GM23338 (cell line): ENCODE measurements around the gene CENPI. TPM values are rescaled to one million over a fixed set of nuclear protein-coding genes. Genes with fewer than 3 reads are reported as not detected.
A peak's percentile ranks its signal among the peaks of the same experiment; 100 is the strongest.

Experiments used
- ATAC-seq: fragments of 200-7000 bp; cut with Tn5 transposase; 3 replicates; pipeline ENCODE4 v1.9.1; 2020
- DNase-seq: peaks from one replicate; pipeline ENCODE4 v3.0.0-alpha.2; 2015; ENCODE audit warnings: low spot score
- H2AFZ ChIP-seq: fragments of 200-600 bp; sonication (generic); 2 replicates; pipeline ENCODE4 v1.8.0; 2016; ENCODE audit warnings: antibody characterized with exemption, mild to moderate bottlenecking, moderate library complexity
- H3F3A ChIP-seq: fragments of 200-600 bp; sonication (generic); replicated peaks from 2 replicates; pipeline ENCODE4 v1.8.0; 2017; ENCODE audit warnings: antibody characterized with exemption, mixed run types, low read depth
- H3K27ac ChIP-seq: fragments of 200-600 bp; sonication (generic); 2 replicates; pipeline ENCODE4 v1.6.1; 2016; ENCODE audit warnings: low read depth
- H3K27me3 ChIP-seq: fragments of 200-600 bp; sonication (generic); 2 replicates; pipeline ENCODE4 v1.8.0; 2016; ENCODE audit warnings: mild to moderate bottlenecking, mixed run types, moderate library complexity; ENCODE audit not compliant: insufficient read depth
- H3K36me3 ChIP-seq: fragments of 200-600 bp; sonication (generic); 2 replicates; pipeline ENCODE4 v1.8.0; 2016; ENCODE audit warnings: mild to moderate bottlenecking; ENCODE audit not compliant: insufficient read depth
- H3K4me1 ChIP-seq: fragments of 200-600 bp; sonication (generic); 2 replicates; pipeline ENCODE4 v1.8.0; 2016; ENCODE audit warnings: mild to moderate bottlenecking, moderate library complexity; ENCODE audit not compliant: insufficient read depth
- H3K4me2 ChIP-seq: fragments of 200-600 bp; sonication (generic); 2 replicates; pipeline ENCODE4 v1.7.1; 2017; ENCODE audit warnings: mixed run types
- H3K4me3 ChIP-seq: fragments of 200-600 bp; sonication (generic); 2 replicates; pipeline ENCODE4 v1.6.1; 2016; ENCODE audit warnings: mixed run types
- H3K79me2 ChIP-seq: fragments of 200-600 bp; sonication (generic); replicated peaks from 2 replicates; pipeline ENCODE4 v1.8.0; 2017; ENCODE audit warnings: mild to moderate bottlenecking; ENCODE audit not compliant: insufficient read depth
- H3K9me2 ChIP-seq: fragments of 200-600 bp; sonication (generic); 2 replicates; pipeline ENCODE4 v1.8.0; 2017; ENCODE audit not compliant: insufficient read depth
- H4K20me1 ChIP-seq: fragments of 200-600 bp; sonication (generic); replicated peaks from 2 replicates; pipeline ENCODE4 v1.8.0; 2017; ENCODE audit warnings: mild to moderate bottlenecking; ENCODE audit not compliant: insufficient read depth
- H3K27ac Mint-ChIP-seq: 2 replicates; pipeline ENCODE4 v1.8.0; 2020; ENCODE audit warnings: inconsistent platforms, mild to moderate bottlenecking, moderate library complexity, mixed read lengths
- H3K27me3 Mint-ChIP-seq: 3 replicates; pipeline ENCODE4 v1.8.0; 2022; ENCODE audit warnings: low read depth, mild to moderate bottlenecking, moderate library complexity, mixed read lengths, inconsistent platforms; ENCODE audit not compliant: insufficient read depth, poor library complexity
- H3K36me3 Mint-ChIP-seq: 3 replicates; pipeline ENCODE4 v1.8.0; 2021; ENCODE audit warnings: low read depth, mild to moderate bottlenecking, inconsistent platforms, moderate library complexity, mixed read lengths
- H3K4me1 Mint-ChIP-seq: 3 replicates; pipeline ENCODE4 v1.8.0; 2020; ENCODE audit warnings: mild to moderate bottlenecking, inconsistent platforms, mixed read lengths
- H3K4me3 Mint-ChIP-seq: 3 replicates; pipeline ENCODE4 v1.8.0; 2021; ENCODE audit warnings: moderate library complexity, mild to moderate bottlenecking, inconsistent platforms, mixed read lengths
- H3K9me3 Mint-ChIP-seq: 3 replicates; pipeline ENCODE4 v1.8.0; 2020; ENCODE audit warnings: moderate library complexity, mild to moderate bottlenecking, inconsistent platforms, mixed read lengths
- CREB1 ChIP-seq: fragments of 250-450 bp; sonication (Bioruptor Pico); IDR thresholded peaks from 2 replicates; pipeline ENCODE4 v1.5.0; 2020; ENCODE audit warnings: low read depth, mild to moderate bottlenecking, moderate library complexity
- POLR2AphosphoS5 ChIP-seq: IDR thresholded peaks from 2 replicates; pipeline ENCODE4 v1.6.1; 2016; ENCODE audit warnings: antibody characterized with exemption, low read depth
- ZNF114 ChIP-seq: fragments of 250-450 bp; sonication (Bioruptor Pico); IDR thresholded peaks from 2 replicates; pipeline ENCODE4 v1.5.0; 2020; ENCODE audit warnings: mild to moderate bottlenecking, moderate library complexity
- long read RNA-seq: library from polyadenylated mRNA; unstranded; transcript quantifications from one replicate; pipeline ENCODE4 v2.0.0, GENCODE V29; 2020; ENCODE audit not compliant: unreplicated experiment
- polyA plus RNA-seq: library from polyadenylated mRNA; unstranded; fragments of >200 nt; fragmentation: Nextera tagmentation; extraction: Ambion mirVana; gene quantifications from 2 replicates; pipeline ENCODE4 v1.2.1, GENCODE V29; 2016
- total RNA-seq: library from RNA; depleted of rRNA; stranded (reverse); fragments of >200 nt; shearing (Covaris generic); gene quantifications from 2 replicates; pipeline ENCODE4 v1.2.3, GENCODE V29; 2014; rRNA removed
- TF ChIP-seq, protein P1 (sequence below): IDR thresholded peaks from one replicate; pipeline ENCODE4 v1.6.1; 2018; ENCODE audit warnings: antibody characterized with exemption; ENCODE audit not compliant: unreplicated experiment
- TF ChIP-seq, protein P2 (sequence below): fragments of 250-450 bp; sonication (Bioruptor Pico); IDR thresholded peaks from 2 replicates; pipeline ENCODE4 v1.5.0; 2020; ENCODE audit warnings: mild to moderate bottlenecking, moderate library complexity

The CENPI gene, protein sequence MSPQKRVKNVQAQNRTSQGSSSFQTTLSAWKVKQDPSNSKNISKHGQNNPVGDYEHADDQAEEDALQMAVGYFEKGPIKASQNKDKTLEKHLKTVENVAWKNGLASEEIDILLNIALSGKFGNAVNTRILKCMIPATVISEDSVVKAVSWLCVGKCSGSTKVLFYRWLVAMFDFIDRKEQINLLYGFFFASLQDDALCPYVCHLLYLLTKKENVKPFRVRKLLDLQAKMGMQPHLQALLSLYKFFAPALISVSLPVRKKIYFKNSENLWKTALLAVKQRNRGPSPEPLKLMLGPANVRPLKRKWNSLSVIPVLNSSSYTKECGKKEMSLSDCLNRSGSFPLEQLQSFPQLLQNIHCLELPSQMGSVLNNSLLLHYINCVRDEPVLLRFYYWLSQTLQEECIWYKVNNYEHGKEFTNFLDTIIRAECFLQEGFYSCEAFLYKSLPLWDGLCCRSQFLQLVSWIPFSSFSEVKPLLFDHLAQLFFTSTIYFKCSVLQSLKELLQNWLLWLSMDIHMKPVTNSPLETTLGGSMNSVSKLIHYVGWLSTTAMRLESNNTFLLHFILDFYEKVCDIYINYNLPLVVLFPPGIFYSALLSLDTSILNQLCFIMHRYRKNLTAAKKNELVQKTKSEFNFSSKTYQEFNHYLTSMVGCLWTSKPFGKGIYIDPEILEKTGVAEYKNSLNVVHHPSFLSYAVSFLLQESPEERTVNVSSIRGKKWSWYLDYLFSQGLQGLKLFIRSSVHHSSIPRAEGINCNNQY
- total RNA-seq (30.8 and 41.3 TPM in 2 replicates), polyA plus RNA-seq (5.2 and 7.2 TPM in 2 replicates)
- long read RNA-seq, partial matches to known transcripts: 0 of 1 reads
- long read RNA-seq, other reads (novel, unspliced or antisense): 1 of 1 reads

DNA sequence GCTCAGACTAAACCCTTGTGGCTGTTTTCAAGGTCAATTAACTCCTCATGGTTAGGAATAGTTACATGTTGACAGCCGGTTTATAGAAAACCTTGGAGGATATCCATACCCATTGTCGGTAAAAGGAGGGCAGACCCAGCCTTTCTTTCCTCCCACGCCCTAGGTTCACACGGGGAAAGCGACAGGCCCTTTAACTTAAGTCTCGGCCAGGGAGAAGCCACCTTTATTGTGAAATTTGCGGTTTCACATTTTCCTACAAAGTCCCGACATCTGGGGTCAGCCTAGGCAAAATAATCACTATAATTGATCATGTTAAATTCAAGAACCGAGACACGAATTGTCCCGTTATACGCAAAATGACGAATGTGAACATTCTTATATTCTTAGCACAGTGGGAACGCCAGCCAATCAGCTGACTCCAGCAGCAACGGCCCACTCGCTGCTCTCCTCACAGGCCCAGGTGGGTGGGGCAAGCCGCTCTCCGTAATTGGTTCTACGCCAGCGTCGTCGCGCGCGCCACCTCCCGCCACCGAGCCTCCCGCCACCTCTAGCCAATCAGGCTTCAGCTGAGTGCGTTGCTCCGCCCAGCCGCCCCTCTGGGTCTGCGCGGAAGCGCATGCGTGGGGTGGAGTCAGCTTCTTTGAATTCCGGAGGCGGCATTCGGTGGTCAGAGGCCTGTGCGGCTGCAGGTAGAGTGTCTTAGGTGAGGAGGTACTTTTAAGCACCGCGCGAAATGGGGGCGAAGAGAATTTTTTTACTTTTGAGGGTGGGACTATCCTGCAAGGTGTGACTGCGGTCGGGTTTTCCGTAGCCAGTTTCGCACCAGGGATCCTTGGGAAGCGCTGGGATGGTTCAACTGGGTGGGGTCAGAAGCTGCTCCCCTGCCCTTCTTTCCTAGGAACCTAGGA, at the start of gene CENPI:
Gene CENPI, plus strand, starts transcription at position 659 of the 908 bp plus-strand sequence. CDS start 2,867 bp downstream, outside the sequence.
- Histone ChIP-seq H4K20me1 (no peaks in the 10 kb centered on the region), H3K4me1 (no peaks in the 10 kb centered on the region; the same call in 1 of the 2 replicates), H3K27me3 (no peaks in the 10 kb centered on the region), H3K79me2 (peaks cover 20% of the 10 kb centered on the region), H3K27ac (no peak within 1 kb of the TSS), H3K4me3 (peak within 1 kb of the TSS; percentile 71), H3K9me2 (no peaks in the 10 kb centered on the region), H3K36me3 (no peaks in the 10 kb centered on the region), H3K4me2 (peak within 1 kb of the TSS; percentile 81), H2AFZ (peak within 1 kb of the TSS; percentile 23; the same call in 1 of the 2 replicates), H3F3A (no peaks in the 10 kb centered on the region)
- H3K27me3 Mint-ChIP-seq: peaks cover 2% of the 10 kb centered on the region
- DNase-seq: peak; percentile 93
- peak within 1 kb of the TSS; percentile 95 for H3K27ac Mint-ChIP-seq
- H3K4me1 Mint-ChIP-seq: peaks cover 9% of the 10 kb centered on the region; the same call in 1 of the 3 replicates
- TF ChIP-seq CREB1 (CRISPR knock-in tag) (peak; percentile 67), ZNF114 (CRISPR knock-in tag) (no peak), POLR2AphosphoS5 (peak; percentile 72)
- ATAC-seq: peak; percentile 99
- H3K36me3 Mint-ChIP-seq: peaks cover 15% of the 10 kb centered on the region
- peak within 1 kb of the TSS; percentile 91 for H3K4me3 Mint-ChIP-seq
- H3K9me3 Mint-ChIP-seq: no peaks in the 10 kb centered on the region

DNA sequence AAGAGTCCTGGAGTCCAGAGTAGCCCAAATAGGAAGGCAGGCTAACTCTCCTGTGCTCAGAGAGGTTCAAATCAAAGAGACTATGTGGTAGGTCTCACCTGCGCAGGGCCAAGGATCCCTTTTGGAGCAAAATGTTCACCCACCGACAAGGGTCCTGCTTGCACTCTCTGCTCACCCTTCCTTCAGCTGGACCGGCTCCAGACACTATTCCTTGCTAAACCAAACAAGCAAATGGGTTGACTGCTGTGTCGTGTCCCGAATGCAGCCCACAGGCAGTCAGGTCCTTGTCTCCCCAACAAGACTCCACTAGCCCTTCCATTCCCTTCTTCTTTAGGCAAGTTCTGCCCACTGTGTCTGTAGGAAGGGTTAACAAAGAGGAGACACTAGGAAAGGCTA, 46.9 kb upstream of the CENPI start:
- H3K4me1 ChIP-seq: 0 out of 2 replicates have a peak, but pooled peaks cover 3% of the 10 kb centered on the region
- H3K79me2 ChIP-seq: no peaks in the 10 kb centered on the region
- Mint-ChIP-seq H3K9me3 (no peaks in the 10 kb centered on the region), H3K4me1 (no peaks in the 10 kb centered on the region), H3K4me3 (peak overlapping the region; percentile 82), H3K36me3 (peaks cover 3% of the 10 kb centered on the region; the same call in 2 of the 3 replicates), H3K27me3 (peaks cover 6% of the 10 kb centered on the region), H3K27ac (peak overlapping the region; percentile 86)
- H3F3A ChIP-seq: no peaks in the 10 kb centered on the region
- H3K27me3 ChIP-seq: no peaks in the 10 kb centered on the region
- no peaks in the 10 kb centered on the region for H3K36me3 ChIP-seq
- ATAC-seq (peak; percentile 13), DNase-seq (no peak)
- H3K27ac ChIP-seq: peak overlapping the region; percentile 89
- peak overlapping the region; percentile 66 for H3K4me3 ChIP-seq
- no peaks in the 10 kb centered on the region for H3K9me2 ChIP-seq
- TF ChIP-seq, protein P1, sequence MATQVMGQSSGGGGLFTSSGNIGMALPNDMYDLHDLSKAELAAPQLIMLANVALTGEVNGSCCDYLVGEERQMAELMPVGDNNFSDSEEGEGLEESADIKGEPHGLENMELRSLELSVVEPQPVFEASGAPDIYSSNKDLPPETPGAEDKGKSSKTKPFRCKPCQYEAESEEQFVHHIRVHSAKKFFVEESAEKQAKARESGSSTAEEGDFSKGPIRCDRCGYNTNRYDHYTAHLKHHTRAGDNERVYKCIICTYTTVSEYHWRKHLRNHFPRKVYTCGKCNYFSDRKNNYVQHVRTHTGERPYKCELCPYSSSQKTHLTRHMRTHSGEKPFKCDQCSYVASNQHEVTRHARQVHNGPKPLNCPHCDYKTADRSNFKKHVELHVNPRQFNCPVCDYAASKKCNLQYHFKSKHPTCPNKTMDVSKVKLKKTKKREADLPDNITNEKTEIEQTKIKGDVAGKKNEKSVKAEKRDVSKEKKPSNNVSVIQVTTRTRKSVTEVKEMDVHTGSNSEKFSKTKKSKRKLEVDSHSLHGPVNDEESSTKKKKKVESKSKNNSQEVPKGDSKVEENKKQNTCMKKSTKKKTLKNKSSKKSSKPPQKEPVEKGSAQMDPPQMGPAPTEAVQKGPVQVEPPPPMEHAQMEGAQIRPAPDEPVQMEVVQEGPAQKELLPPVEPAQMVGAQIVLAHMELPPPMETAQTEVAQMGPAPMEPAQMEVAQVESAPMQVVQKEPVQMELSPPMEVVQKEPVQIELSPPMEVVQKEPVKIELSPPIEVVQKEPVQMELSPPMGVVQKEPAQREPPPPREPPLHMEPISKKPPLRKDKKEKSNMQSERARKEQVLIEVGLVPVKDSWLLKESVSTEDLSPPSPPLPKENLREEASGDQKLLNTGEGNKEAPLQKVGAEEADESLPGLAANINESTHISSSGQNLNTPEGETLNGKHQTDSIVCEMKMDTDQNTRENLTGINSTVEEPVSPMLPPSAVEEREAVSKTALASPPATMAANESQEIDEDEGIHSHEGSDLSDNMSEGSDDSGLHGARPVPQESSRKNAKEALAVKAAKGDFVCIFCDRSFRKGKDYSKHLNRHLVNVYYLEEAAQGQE: no peak
- TF ChIP-seq CREB1 (CRISPR knock-in tag): no peak
- TF ChIP-seq POLR2AphosphoS5: no peak
- TF ChIP-seq, protein P2, sequence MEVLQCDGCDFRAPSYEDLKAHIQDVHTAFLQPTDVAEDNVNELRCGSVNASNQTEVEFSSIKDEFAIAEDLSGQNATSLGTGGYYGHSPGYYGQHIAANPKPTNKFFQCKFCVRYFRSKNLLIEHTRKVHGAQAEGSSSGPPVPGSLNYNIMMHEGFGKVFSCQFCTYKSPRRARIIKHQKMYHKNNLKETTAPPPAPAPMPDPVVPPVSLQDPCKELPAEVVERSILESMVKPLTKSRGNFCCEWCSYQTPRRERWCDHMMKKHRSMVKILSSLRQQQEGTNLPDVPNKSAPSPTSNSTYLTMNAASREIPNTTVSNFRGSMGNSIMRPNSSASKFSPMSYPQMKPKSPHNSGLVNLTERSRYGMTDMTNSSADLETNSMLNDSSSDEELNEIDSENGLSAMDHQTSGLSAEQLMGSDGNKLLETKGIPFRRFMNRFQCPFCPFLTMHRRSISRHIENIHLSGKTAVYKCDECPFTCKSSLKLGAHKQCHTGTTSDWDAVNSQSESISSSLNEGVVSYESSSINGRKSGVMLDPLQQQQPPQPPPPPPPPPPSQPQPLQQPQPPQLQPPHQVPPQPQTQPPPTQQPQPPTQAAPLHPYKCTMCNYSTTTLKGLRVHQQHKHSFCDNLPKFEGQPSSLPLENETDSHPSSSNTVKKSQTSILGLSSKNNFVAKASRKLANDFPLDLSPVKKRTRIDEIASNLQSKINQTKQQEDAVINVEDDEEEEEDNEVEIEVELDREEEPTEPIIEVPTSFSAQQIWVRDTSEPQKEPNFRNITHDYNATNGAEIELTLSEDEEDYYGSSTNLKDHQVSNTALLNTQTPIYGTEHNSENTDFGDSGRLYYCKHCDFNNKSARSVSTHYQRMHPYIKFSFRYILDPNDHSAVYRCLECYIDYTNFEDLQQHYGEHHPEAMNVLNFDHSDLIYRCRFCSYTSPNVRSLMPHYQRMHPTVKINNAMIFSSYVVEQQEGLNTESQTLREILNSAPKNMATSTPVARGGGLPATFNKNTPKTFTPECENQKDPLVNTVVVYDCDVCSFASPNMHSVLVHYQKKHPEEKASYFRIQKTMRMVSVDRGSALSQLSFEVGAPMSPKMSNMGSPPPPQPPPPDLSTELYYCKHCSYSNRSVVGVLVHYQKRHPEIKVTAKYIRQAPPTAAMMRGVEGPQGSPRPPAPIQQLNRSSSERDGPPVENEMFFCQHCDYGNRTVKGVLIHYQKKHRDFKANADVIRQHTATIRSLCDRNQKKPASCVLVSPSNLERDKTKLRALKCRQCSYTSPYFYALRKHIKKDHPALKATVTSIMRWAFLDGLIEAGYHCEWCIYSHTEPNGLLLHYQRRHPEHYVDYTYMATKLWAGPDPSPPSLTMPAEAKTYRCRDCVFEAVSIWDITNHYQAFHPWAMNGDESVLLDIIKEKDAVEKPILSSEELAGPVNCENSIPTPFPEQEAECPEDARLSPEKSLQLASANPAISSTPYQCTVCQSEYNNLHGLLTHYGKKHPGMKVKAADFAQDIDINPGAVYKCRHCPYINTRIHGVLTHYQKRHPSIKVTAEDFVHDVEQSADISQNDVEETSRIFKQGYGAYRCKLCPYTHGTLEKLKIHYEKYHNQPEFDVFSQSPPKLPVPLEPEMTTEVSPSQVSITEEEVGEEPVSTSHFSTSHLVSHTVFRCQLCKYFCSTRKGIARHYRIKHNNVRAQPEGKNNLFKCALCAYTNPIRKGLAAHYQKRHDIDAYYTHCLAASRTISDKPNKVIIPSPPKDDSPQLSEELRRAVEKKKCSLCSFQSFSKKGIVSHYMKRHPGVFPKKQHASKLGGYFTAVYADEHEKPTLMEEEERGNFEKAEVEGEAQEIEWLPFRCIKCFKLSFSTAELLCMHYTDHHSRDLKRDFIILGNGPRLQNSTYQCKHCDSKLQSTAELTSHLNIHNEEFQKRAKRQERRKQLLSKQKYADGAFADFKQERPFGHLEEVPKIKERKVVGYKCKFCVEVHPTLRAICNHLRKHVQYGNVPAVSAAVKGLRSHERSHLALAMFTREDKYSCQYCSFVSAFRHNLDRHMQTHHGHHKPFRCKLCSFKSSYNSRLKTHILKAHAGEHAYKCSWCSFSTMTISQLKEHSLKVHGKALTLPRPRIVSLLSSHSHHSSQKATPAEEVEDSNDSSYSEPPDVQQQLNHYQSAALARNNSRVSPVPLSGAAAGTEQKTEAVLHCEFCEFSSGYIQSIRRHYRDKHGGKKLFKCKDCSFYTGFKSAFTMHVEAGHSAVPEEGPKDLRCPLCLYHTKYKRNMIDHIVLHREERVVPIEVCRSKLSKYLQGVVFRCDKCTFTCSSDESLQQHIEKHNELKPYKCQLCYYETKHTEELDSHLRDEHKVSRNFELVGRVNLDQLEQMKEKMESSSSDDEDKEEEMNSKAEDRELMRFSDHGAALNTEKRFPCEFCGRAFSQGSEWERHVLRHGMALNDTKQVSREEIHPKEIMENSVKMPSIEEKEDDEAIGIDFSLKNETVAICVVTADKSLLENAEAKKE (CRISPR knock-in tag): no peak
- peak overlapping the region; percentile 84; the same call in 1 of the 2 replicates for H2AFZ ChIP-seq
- H4K20me1 ChIP-seq: no peaks in the 10 kb centered on the region
- H3K4me2 ChIP-seq: peak overlapping the region; percentile 84
